ENCODE data around the gene TRPC1.

DNA sequence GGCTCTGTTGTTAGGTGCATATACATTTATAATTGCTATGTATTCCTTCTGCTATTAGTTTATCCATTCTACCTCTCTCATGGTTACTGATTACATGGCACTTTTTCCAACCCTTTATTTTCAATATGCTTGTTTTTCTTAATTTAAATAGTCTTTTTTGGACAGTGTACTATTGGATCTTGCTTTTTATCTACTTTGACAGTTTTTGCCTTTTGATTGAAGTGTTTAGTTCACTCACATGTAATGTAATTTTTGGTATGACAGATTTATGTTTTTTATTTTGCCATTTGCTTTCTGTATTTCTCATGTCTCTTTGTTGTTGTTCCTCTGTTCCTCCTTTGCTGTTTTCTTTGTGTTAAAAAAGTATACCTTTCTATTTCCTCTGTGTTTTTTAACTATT is 44.5 kb downstream of the TRPC1 start:
- no peak for TF ChIP-seq POLR2AphosphoS5 (IDR thresholded peaks at IDR 0.05; ENCODE audit: low read depth, low read length)
- no peak for TF ChIP-seq FOXP2 (optimal IDR thresholded peaks at IDR 0.05; ENCODE audit: borderline replicate concordance, extremely low read depth, extremely low read length, insufficient read depth)
- no peak for TF ChIP-seq SIN3A (IDR thresholded peaks at IDR 0.05; ENCODE audit: borderline replicate concordance, insufficient read depth, low read length)

Measured in PFSK-1 (cell line).